Immature natural killer cell (primary cell): ENCODE measurements around the gene WNT11. TPM values are rescaled to one million over a fixed set of nuclear protein-coding genes. Genes with fewer than 3 reads are reported as not detected.
A peak's percentile ranks its signal among the peaks of the same experiment; 100 is the strongest.

Experiments
- DNase-seq, 3 donors: peaks; one replicate each; pipeline ENCODE4 v3.0.0; 2022; ENCODE audit warnings: mixed read lengths in 1 of 3
- H3K27ac Mint-ChIP-seq, 6 donors: one replicate each; pipeline ENCODE4 v1.8.0; 2020; ENCODE audit warnings: mixed read lengths in 6 of 6, mild to moderate bottlenecking in 5 of 6, inconsistent platforms in 4 of 6, moderate library complexity in 3 of 6
- H3K27me3 Mint-ChIP-seq, 3 donors: one replicate each; pipeline ENCODE4 v1.8.0; 2020 to 2021; ENCODE audit warnings: low read depth in 3 of 3, mild to moderate bottlenecking in 3 of 3, mixed read lengths in 3 of 3, moderate library complexity in 3 of 3, inconsistent platforms in 1 of 3
- H3K36me3 Mint-ChIP-seq, 3 donors: one replicate each; pipeline ENCODE4 v1.8.0; 2020; ENCODE audit warnings: mixed read lengths in 3 of 3, inconsistent platforms in 2 of 3, mild to moderate bottlenecking in 2 of 3
- H3K4me1 Mint-ChIP-seq, 2 donors: one replicate each; pipeline ENCODE4 v1.8.0; 2020; ENCODE audit warnings: inconsistent platforms in 2 of 2, mild to moderate bottlenecking in 2 of 2, mixed read lengths in 2 of 2, moderate library complexity in 1 of 2
- H3K4me3 Mint-ChIP-seq, 5 donors: one replicate each; pipeline ENCODE4 v1.8.0; 2020; ENCODE audit warnings: mild to moderate bottlenecking in 5 of 5, mixed read lengths in 5 of 5, inconsistent platforms in 3 of 5, moderate library complexity in 3 of 5
- H3K9me3 Mint-ChIP-seq, 6 donors: one replicate each; pipeline ENCODE4 v1.8.0; 2020; ENCODE audit warnings: mild to moderate bottlenecking in 6 of 6, mixed read lengths in 6 of 6, inconsistent platforms in 4 of 6, moderate library complexity in 3 of 6
- polyA plus RNA-seq, 3 donors: library from polyadenylated mRNA; unstranded; fragments of 300-500 nt; fragmentation: Illumina TruSeq; gene quantifications; one replicate each; pipeline ENCODE4 v1.2.3, GENCODE V29; 2021

WNT11 gene
- polyA plus RNA-seq, 3 donors from 2014 or later: 0.78 to 2.4 (median 1.4) TPM

DNA sequence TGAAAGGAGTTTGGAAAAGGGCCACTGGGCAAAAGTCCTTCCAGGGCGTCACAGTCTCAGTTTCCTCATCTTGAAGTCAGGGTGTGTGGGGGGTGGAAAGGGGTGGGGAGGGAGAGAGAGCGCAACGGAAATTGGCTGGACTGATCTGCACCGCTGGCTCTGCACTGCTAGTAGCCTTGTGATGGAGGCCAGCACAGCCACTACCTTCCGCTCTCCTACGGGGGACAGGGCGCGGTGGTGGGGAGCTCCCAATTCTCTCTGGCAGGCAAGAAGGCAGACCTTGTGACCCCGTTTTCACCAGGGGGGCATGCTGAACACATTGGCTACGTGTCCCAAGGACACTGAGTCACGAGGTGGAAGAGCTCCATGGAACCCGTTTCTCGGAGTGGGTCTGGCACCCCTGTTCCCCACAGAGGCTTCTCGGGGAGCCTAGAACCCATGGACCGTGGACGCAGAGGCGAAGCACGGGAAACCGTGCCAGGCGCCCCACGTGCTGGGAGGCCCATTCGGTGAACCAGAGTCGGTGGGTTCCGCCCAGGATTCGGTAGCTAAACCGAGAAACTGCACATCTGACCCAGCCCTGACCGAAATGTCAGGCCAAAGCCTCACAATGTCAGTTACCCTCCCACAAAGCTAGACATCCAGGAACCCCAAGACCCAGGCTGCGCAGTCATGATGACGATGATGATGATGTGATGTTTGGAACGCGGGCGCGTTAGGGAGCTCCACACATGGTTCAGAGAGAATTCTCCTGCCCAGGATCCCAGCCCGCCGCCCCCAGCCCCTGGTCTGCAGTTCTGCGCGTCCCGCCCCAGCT is 28.3 kb upstream of the WNT11 start:
- no peaks in the 10 kb centered on the region for H3K36me3 Mint-ChIP-seq
- peak overlapping the region; percentile 87 to 99 (median 90) for H3K27ac Mint-ChIP-seq
- peak overlapping the region; percentile 88 to 99 (median 94) for H3K4me3 Mint-ChIP-seq
- H3K4me1 Mint-ChIP-seq: peaks cover 39 to 40% of the 10 kb centered on the region in 2 donors
- peak in 1 of 3 donors; percentile 25 for DNase-seq
- peaks cover 17 to 35% (median 29%) of the 10 kb centered on the region in 3 donors for H3K27me3 Mint-ChIP-seq
- H3K9me3 Mint-ChIP-seq: peaks cover 0 to 5% (median 0%) of the 10 kb centered on the region in 6 donors

DNA sequence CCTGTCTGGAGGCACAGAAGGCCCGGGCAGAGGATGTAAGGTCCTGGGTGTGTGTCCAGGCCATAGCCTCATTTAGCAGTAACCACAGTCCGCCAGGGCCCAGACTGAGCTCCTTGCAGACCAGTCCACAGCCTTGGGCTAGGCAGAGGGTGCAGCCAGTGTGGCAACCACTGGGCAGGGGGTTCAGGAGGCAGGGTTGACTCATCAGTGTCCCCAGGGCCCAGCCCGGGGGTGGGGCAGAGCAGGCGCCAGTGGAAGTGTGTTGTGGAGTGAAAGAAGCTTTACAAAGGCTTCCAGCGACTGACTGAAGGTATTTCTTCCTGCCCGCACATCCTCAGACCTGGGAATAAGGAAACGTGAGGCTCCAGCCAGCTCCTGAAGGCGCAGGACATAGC is 27.7 kb upstream of the WNT11 start:
- no peak for DNase-seq
- H3K4me1 Mint-ChIP-seq: peaks cover 39 to 40% of the 10 kb centered on the region in 2 donors
- no peaks in the 10 kb centered on the region for H3K36me3 Mint-ChIP-seq
- peaks cover 17 to 33% (median 29%) of the 10 kb centered on the region in 3 donors for H3K27me3 Mint-ChIP-seq
- H3K4me3 Mint-ChIP-seq: peak overlapping the region; percentile 88 to 99 (median 94)
- peaks cover 0 to 5% (median 0%) of the 10 kb centered on the region in 6 donors for H3K9me3 Mint-ChIP-seq
- peak overlapping the region in 1 of 6 donors; percentile 91 for H3K27ac Mint-ChIP-seq

DNA sequence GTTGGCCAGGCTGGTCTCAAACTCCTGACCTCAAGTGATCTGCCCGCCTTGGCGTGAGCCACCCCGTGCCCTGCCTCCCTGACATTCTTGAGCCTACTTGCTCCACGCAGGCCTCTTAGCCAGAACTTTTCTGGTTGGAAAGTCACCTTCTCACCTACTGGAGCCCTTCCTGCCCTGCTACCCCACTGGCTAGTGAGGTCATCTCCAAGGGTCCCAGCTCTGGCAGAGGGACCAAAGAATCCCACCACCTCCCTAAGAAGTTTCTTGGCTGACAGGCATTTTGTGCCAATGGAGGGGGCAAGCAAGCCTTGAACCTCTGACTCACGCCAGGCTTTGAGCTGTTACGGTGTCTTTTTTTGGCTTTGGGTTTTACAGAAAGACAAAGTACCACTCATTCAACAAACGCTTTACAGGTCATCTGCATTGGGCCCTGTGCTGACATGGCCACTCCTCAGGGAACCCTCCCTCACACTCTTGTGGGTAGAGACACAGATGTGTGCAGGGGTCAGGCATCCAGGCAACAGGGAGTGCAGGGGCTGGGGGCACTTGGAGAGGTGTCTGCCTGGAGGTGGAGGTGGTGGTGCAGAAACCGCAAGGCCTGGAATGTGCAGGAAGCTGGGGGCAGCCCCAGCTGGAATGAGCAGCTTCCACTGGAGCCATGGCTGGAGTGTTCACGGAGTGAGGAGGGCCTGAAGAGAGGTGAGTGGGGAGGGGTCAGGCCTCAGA is 27.1 kb upstream of the WNT11 start:
- H3K36me3 Mint-ChIP-seq: no peaks in the 10 kb centered on the region
- peak overlapping the region; percentile 71 to 99 (median 94) for H3K4me3 Mint-ChIP-seq
- peak overlapping the region in 1 of 6 donors; percentile 58 for H3K27ac Mint-ChIP-seq

DNA sequence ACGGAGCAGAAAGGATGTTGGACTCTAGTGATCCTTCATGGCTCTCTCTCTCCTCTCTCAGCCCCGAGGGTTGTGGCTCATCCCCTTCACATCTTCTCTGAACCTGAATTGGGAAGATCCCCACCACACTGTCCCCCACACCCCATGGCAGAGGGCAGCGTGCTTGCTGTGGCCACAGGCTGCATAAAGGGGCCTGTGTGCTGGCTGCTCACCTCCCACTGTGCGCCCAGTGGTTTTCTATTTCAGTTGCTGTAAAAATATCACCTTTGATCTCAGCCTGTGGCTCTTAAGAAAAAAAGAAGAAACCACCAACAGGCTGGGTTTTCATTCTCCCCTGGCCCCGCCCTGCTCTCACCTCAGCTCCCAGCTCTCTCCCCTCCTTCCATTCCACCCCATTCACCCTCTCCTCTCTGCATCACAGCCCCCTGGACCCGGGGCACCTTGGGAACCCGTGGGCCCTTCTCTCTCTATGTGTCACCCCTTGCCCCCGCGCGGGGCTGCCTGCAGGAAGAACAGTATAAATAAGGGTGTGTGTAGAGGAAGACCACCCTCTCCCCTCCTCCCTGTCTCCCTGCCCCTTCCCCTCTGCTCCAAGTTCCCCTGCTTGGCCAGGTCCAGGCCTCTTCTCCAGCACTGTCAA is 25.8 kb upstream of the WNT11 start:
- peaks cover 39 to 40% of the 10 kb centered on the region in 2 donors for H3K4me1 Mint-ChIP-seq
- H3K36me3 Mint-ChIP-seq: no peaks in the 10 kb centered on the region
- DNase-seq: peak; percentile 36 to 46 (median 37)
- peak overlapping the region in 1 of 6 donors; percentile 18 for H3K27ac Mint-ChIP-seq
- peaks cover 0 to 5% (median 0%) of the 10 kb centered on the region in 6 donors for H3K9me3 Mint-ChIP-seq
- H3K27me3 Mint-ChIP-seq: peaks cover 17 to 33% (median 29%) of the 10 kb centered on the region in 3 donors
- H3K4me3 Mint-ChIP-seq: peak overlapping the region; percentile 14 to 67 (median 54)

More for the DNA sequence above, 27.1 kb upstream of the WNT11 start:
- H3K9me3 Mint-ChIP-seq: peaks cover 0 to 5% (median 0%) of the 10 kb centered on the region in 6 donors
- H3K4me1 Mint-ChIP-seq: peaks cover 39 to 40% of the 10 kb centered on the region in 2 donors
- H3K27me3 Mint-ChIP-seq: peaks cover 17 to 33% (median 29%) of the 10 kb centered on the region in 3 donors
- DNase-seq: no peak

DNA sequence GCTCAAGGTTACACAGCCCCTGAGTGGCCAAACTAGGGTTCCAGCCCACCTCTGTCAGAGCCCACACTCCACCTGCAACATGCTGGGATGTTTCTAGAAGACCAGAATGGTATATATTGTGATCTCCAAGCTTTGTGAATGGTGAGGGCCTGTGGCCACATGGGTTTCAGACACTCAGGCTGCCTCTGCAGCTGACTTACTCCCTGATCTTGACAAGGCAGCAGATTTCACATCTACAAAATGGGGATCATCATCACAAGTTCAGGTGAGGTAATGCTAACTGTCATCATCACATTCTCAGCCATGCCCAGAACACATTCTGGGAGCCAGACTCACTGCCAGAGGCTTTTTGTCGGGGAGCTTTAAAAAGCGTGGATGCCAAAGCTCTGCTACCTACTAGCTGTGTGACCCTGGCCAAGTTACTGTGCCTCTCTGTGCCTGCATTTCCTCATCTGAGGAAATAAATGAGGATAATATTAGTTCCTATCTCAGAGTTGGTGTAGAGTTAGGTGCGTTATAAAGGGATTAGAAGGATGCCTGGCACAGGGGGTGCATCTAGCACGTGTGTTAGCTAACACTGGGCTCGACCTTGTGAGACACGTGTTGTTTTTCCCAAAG is 24.9 kb upstream of the WNT11 start:
- H3K4me1 Mint-ChIP-seq: peaks cover 31 to 33% of the 10 kb centered on the region in 2 donors

DNA sequence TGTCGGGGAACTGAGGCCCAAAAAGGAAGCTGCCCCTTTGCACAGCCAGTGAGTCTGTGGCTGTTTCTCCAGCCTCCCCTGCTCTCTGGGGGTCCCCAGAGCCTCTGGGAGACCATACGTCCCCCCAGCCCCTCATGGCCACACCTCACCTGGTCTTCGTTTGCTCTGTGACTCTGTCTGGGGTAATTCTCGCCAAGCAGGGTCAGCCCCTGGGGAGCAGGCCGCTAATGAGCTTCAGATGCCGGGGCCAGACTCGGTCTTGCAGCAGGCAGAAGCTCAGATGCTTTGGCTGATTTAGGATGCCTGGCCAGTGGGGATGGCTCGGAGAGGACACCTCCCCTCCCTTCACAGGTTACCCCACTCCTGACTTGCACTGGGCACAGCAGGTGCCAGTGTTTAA is 24.1 kb upstream of the WNT11 start:
- no peaks in the 10 kb centered on the region for H3K36me3 Mint-ChIP-seq
- H3K4me1 Mint-ChIP-seq: peaks cover 26 to 33% of the 10 kb centered on the region in 2 donors
- H3K9me3 Mint-ChIP-seq: peaks cover 0 to 2% (median 0%) of the 10 kb centered on the region in 6 donors
- DNase-seq: no peak
- H3K27me3 Mint-ChIP-seq: peaks cover 7 to 18% (median 14%) of the 10 kb centered on the region in 3 donors
- no peak overlapping the region for H3K4me3 Mint-ChIP-seq
- H3K27ac Mint-ChIP-seq: no peak overlapping the region

More for the DNA sequence above, 24.9 kb upstream of the WNT11 start:
- DNase-seq: no peak
- H3K4me3 Mint-ChIP-seq: no peak overlapping the region
- no peaks in the 10 kb centered on the region for H3K36me3 Mint-ChIP-seq
- no peak overlapping the region for H3K27ac Mint-ChIP-seq
- peaks cover 15 to 26% (median 22%) of the 10 kb centered on the region in 3 donors for H3K27me3 Mint-ChIP-seq
- peaks cover 0 to 5% (median 0%) of the 10 kb centered on the region in 6 donors for H3K9me3 Mint-ChIP-seq

DNA sequence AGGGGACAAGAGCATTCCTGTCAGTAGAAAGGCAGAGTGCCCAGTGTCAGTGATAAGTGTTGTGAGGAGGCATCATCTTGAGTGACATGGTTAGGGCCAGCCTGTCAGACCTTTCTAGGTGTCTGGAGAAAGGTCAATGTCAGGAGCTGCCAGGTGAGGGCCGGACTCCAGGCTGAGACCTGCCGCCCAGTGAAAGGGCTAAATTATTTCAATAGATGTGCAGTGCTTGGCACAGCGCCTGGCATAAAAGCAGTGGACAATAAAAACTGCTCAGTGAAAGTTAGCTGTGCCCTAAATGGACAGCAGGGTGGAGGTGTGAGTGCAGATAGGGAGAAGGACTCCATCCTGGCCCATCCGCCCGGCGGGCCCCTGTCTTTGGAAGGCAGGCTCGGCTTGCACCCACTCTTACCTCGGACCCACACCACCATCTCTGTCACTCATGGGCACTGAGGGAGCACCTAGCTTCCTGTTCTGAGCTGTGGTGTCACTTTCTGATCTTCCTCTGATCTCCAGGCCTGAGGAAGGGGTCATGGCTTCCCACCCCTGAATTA is 23.5 kb upstream of the WNT11 start:
- no peak for DNase-seq
- Mint-ChIP-seq H3K4me1 (peaks cover 20 to 29% of the 10 kb centered on the region in 2 donors), H3K27ac (no peak overlapping the region), H3K27me3 (peaks cover under 1 to 11% (median 8%) of the 10 kb centered on the region in 3 donors), H3K4me3 (no peak overlapping the region), H3K9me3 (no peaks in the 10 kb centered on the region), H3K36me3 (no peaks in the 10 kb centered on the region)

DNA sequence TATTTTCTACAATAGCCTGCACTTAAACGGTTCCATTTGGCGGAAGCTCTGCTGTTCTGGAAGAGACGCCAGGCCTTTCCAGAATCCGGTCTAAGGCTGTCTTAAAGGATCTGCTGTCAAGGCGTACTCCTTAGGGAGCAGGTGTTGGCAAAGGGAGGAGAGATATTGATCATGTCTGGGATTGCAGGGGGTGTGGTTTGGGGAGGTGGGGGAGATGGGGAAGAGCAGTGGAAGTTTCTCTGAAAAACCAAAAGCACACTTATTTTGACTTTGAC is 22.5 kb upstream of the WNT11 start:
- no peak overlapping the region for H3K27ac Mint-ChIP-seq
- no peak overlapping the region for H3K4me3 Mint-ChIP-seq
- no peak for DNase-seq
- H3K36me3 Mint-ChIP-seq: no peaks in the 10 kb centered on the region
- peaks cover 0 to 6% (median 3%) of the 10 kb centered on the region in 3 donors for H3K27me3 Mint-ChIP-seq
- peaks cover 15 to 24% of the 10 kb centered on the region in 2 donors for H3K4me1 Mint-ChIP-seq
- H3K9me3 Mint-ChIP-seq: no peaks in the 10 kb centered on the region

DNA sequence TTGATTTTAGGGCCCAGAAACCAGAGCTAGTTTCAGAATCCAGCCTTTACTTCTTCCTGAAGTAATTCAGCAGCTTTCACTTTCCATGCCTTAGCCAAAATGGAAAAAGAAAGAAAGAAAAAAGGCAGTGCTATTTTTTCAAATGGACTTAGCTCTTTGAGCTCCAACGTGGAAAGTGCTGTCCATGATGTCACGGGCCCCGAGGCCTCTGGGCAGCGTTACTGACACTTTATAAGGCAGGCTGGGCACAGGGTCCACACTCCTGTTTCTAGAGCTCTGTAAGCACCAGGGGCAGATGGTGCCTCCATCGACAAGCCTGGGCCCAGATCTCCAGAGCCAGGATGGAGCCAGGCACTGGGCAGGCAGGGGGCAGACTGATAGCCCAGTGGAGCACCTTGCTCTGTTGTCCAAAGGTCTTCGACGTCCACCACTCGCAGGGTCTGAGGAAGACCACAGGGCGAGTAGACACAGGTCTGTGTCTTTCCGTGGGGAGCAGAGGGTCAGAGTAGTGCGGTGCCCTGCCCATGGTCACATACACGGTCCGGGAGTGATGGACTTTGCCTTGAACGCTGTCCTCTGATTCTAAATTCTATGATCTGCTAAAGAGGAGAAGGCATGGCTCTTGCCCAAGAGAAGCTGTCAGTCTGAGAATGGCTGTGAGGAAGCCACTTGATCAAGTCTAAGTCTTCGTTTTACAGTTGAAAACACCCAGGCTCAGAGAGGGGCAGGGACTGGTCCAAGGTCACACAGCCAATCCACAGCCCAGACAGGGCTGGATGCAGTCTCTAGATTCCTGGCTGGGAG is 22.0 kb upstream of the WNT11 start:
- Mint-ChIP-seq H3K27ac (no peak overlapping the region), H3K4me1 (peaks cover 15 to 19% of the 10 kb centered on the region in 2 donors), H3K36me3 (no peaks in the 10 kb centered on the region), H3K4me3 (no peak overlapping the region), H3K27me3 (peaks cover 0 to 3% (median 3%) of the 10 kb centered on the region in 3 donors), H3K9me3 (no peaks in the 10 kb centered on the region)
- DNase-seq: no peak

DNA sequence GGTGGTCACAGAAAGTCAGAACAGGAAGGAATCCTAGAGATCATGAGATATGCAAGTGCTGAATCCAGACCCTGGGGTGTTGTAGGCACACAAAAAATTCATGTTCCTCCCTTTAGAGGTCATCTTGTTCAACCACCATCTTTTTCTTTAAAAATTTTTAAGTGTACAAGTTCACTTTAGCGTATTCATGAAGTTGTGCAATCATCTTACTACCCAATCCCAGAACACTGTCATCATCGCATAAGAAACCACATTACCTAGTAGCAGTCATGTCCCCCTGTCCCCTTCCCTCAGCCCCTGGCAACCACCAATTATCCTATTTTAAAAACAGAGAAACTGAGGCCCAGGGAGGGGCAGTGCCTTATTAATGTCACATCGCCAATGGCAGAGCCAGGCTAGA is 20.3 kb upstream of the WNT11 start:
- Mint-ChIP-seq H3K9me3 (no peaks in the 10 kb centered on the region), H3K27me3 (peaks cover 0 to 3% (median 0%) of the 10 kb centered on the region in 3 donors), H3K36me3 (no peaks in the 10 kb centered on the region), H3K4me1 (peaks cover 6% of the 10 kb centered on the region in 2 donors), H3K27ac (no peak overlapping the region), H3K4me3 (no peak overlapping the region)
- DNase-seq: no peak

DNA sequence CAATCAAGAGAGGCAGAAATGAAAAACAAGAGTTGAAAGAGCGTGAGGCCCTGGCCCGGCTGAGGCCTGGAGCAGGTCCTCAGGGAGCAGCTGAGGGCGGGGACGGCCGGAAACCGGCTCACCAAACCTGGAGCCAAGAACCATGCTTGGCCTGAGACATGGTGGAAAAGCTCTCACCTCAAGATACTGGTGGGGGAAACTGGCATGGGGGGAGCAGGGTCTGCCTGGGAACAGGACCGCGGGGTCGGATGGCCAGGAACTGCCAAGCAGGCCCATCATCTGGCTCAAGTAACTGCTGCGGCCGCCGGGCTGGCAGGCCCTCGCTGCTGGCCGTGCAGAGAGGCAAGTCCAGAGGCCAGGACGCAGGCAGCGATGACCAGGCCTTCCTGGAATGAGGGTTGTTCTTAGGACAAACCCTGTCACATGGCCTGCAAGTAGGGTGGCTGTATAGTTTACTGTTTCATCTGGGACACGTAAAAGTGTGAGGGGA is 18.9 kb upstream of the WNT11 start:
- Mint-ChIP-seq H3K9me3 (no peaks in the 10 kb centered on the region), H3K4me1 (no peaks in the 10 kb centered on the region), H3K36me3 (no peaks in the 10 kb centered on the region), H3K27ac (no peak overlapping the region), H3K27me3 (peaks cover 0 to 3% (median 0%) of the 10 kb centered on the region in 3 donors), H3K4me3 (no peak overlapping the region)
- no peak for DNase-seq

DNA sequence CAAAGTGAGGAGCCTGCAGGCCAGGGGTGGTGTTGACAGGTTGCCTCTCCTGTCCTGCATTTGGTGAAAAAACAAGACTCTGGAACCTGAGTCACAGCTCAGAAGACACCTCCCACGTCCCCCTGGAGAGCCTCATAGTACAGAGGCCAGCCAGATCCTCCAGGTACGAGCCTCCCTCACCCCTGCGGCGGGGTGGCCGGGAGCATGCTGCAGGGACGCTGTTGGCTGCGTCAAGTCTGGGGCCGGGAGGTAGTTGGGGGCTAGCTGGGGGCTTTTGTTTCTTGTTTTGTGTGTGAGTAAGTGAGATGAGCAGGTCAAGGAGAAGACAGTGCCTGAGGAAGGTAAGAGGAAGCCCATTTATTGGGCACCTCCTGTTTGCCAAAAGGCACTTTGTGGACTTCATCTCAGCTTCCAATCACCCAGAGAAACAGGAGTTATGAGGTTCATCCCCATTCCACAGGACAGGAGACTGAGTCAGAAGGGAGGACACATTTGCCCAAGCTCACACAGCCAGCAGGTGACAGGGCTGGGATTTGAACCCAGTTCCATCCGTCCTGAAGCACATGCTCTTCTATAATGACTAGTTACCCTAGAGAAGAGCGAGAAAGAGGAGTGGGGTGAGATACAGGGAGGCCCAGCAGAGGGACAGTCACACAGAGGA is 18.3 kb upstream of the WNT11 start:
- no peaks in the 10 kb centered on the region for H3K9me3 Mint-ChIP-seq
- H3K36me3 Mint-ChIP-seq: no peaks in the 10 kb centered on the region
- no peak overlapping the region for H3K4me3 Mint-ChIP-seq
- no peaks in the 10 kb centered on the region for H3K4me1 Mint-ChIP-seq
- no peak overlapping the region for H3K27ac Mint-ChIP-seq
- H3K27me3 Mint-ChIP-seq: peaks cover 0 to 3% (median 3%) of the 10 kb centered on the region in 3 donors
- no peak for DNase-seq
